GM11168 (cell line): ENCODE data around the gene C1QC.
"Not testable (repeated sequence)": the region's sequence is repeated elsewhere in the genome, so short reads cannot be mapped to it uniquely, and the experiment has no call there.

ENCODE experiments used
- in situ Hi-C: fragments of 300-500 bp; cut with MboI; formaldehyde crosslinking; loops from one replicate; pipeline ENCODE4 v1.12.0; 2022; ENCODE audit warnings: low sequenced_read_pairs; ENCODE audit not compliant: unreplicated experiment

Gene C1QC

DNA sequence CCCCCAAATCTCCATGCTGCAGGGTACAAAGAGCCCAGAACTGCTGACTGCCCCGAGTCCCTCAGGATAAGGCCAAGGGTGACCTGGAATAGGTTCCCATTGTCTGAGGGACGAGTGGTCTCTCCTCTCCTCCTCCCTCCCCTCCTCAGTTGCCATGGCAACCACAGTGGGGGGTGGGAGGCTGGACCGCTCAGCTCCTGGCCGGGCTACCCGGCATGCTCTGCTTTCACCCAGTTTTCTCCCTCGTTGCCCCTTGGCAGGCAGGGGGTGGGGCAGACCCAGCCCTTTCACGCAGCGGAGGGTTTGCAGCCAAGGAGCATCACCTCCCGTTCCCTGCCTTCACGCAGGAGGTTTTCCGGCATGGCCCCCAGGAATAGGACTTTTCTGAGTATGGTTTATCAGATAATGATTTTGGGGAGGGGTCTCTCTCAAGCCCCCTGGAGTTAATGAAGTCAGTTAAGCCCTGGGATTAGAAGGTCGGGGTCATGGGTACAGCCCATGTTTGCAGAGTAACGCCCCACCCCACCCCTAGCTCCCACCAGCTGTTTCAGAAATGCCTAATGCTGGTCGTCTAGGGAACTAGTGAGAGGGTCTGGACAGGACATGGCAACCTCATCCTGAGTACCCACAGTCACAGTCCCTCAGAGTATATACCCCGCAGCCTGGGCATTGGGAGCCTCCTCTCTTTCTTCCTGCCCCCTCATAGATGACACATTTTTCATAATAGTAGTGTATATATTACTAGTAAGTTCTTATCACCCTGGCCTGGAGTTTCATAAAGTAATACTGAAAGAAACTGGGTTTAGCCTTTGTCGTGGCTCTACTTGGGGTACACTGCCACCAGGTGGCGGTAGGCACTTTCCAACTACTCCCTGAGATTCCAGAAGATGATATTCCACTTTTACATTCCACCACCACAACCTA is 30.3 kb downstream of the C1QC start:
- in situ Hi-C loops: no loop called here

DNA sequence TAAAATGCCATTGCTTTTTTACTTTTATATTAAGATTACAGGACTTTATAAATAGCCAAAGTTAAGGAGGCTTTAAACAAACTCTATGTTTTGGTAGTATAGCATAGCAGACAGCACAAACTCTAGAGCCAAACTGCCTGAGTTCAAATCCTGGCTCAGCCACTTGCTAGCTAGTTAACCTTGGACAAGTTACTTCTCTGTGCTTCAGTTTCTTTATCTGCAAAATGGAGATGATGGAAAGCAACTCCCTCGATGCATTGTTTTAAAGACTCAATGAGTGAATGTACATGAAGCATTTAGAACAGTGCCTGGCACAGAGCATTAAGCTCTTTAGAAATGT is 30.9 kb downstream of the C1QC start:
- in situ Hi-C loops: no loop called here

DNA sequence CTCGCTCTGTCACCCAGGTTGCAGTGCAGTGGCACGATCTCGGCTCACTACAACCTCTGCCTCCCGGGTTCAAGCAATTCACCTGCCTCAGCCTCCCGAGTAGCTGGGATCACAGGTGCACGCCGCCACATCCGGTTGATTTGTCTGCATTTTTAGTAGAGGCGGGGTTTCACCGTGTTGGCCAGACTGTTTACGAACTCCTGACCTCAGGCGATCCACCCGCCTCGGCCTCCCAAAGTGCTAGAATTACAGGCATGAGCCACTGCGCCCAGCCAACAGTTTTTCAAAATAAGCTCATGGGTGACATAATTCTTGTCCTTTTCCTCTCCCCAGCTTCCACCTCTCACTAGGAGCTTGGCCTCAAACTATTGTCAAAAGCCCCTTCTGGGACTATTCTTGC is 32.7 kb downstream of the C1QC start:
- in situ Hi-C loops: not testable (repeated sequence)

- in situ Hi-C loops: no loop called here
Measured at GRCh38 chr1:22676916-22677583, 33.6 kb downstream of the C1QC start.

- in situ Hi-C loops: no loop called here
Measured at GRCh38 chr1:22677931-22678896, 34.8 kb downstream of the C1QC start.

- in situ Hi-C loops: no loop called here
Measured at GRCh38 chr1:22680726-22681125, 37.3 kb downstream of the C1QC start.

DNA sequence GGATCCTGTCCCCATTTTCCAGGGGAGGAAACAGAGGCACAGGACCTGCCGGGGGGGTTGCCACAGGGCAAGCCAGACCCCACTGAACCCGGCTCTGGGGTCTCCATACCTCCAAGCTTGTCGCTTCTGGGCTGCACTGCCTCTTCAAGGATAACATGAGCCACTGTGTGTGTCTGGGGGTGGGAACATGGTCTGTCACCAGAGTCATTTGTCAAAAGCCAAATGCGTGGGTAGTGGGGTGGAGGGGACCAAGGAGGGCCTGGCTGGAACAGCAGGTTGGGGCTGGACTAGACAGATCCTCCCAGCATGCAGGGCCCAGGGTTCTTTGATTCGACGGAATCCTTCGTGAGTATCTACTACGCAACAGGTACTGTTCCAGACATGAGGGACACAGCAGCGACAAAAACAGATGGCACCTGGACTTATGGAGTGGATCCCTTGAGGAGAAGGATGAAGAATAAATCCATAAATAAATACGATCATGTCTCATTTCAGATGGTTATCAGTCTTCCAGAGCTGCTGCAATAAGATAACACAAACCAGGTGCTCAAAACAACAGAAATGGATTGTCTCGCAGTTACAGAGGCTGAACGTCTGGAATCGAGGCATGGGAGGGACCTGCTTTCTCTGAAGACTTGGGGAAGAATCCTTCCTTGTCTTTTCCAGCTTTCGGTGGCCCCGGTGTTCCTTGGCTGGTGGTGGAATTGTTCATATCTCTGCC is 38.3 kb downstream of the C1QC start:
- in situ Hi-C loops: no loop called here

GRCh38 chr1:22683547-22683946 is 40.1 kb downstream of the C1QC start:
- in situ Hi-C loops: no loop called here

GRCh38 chr1:22685591-22686059 is 42.2 kb downstream of the C1QC start:
- in situ Hi-C loops: no loop called here

DNA sequence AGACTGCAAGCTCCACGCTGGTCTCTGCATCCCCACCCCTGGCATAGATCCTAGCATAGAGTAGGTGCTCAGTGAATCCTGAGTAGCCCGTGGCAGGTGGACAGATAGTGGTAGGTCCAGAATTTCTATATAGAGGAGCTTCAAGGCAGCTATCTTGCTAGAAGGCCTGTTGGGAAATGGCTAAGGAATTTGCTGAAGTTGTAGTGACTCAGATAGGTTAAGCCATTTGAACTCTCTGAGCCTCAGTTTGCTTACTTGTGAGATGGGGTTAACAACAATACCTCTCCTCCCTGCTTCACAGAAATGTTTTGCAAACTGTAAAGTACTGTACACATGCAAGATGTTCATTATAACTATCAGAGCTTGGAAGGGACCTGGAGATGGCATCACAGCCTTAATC is 43.8 kb downstream of the C1QC start:
- in situ Hi-C loops: no loop called here

DNA sequence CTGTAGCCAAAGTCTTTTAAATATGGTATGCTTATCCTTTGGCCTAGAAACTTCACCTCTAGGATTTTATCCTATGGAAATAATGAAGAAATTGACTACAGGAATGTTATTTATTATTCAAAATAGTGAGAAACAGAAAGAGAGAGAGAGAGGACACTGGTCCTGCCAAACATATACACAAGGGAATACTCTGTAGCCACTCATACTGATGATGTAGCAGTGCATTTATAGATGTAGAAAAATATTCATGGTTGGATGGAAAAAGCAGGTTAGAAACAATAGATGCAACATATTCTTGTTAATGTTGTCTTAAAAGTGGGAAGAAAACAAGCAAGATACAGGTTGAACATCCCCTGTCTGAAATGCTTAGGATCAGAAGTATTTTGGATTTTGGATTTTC is 45.0 kb downstream of the C1QC start:
- in situ Hi-C loops: no loop called here

- in situ Hi-C loops: no loop called here
Measured at GRCh38 chr1:22689505-22689904, 46.1 kb downstream of the C1QC start.

GRCh38 chr1:22691031-22691753 is 47.8 kb downstream of the C1QC start:
- in situ Hi-C loops: no loop called here

GRCh38 chr1:22694172-22694571 is 50.7 kb downstream of the C1QC start:
- in situ Hi-C loops: no loop called here

DNA sequence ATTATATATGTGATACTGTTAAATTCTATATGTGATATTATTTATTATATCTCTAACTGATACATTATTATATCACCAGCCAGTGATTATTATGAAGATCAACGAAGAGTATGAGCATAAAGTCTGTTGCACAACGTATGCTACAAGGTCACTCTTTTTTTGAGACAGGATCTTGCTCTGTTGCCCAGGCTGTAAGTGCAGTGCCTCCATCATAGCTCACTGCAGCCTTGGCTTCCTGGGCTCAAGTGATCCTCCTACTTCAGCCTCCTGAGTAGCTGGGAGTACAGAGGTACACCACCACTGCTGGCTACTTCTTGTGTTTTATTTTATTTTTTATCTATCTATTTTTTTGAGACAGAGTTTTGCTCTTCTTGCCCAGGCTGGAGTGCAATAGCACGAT is 53.2 kb downstream of the C1QC start:
- in situ Hi-C loops: no loop called here
